Cerebellar nuclear complex (tissue), 1 donor: Measurements from ENCODE around the gene FBXL14.
"Not testable (repeated sequence)": the region's sequence is repeated elsewhere in the genome, so short reads cannot be mapped to it uniquely, and the experiment has no call there.

Experiments used
- DNase-seq, 2 experiments: peaks; one replicate each; lab custom pipeline; 2025; lab: John Stamatoyannopoulos, UW

FBXL14 gene

GRCh38 chr12:1572731-1573130, 21.6 kb downstream of the FBXL14 start:
- no peak for DNase-seq

GRCh38 chr12:1567852-1568251, 26.5 kb downstream of the FBXL14 start:
- DNase-seq: no peak

DNA sequence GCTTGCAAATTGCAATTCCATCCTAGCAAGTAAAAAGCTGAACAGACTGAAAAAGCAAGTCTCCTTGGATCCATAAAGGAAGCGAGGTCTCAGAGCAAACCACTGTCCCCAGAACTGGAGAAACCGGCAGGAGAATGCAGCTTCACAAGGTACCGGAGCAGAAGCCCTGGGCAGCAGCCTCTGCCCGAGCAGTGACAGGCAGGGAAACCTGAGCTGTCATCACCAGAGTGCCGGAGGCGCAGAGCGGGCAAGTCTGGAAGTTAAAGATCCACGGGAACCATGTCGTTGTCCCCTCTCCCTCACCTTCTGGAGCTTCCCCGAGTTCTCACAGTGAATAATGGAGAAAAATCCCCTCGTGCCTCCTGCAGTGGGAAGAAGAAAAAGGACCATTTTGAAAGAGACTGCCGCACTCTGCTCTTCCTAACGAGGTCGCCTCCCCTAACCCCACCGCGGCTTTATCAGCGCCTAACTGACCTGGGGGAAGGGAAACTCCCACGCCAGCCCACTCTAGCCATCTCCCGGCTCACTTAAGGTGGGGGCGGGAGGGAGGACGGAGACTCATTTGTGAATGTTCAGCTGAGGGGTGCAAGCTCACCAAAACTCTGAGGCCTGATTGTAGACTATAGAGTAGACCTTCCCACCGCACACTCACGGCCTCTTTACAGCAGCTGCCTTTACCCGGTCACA, 27.8 kb downstream of the FBXL14 start:
- no peak for DNase-seq

GRCh38 chr12:1565172-1565571, 29.2 kb downstream of the FBXL14 start:
- DNase-seq: no peak

GRCh38 chr12:1564067-1564466, 30.3 kb downstream of the FBXL14 start:
- DNase-seq: no peak

DNA sequence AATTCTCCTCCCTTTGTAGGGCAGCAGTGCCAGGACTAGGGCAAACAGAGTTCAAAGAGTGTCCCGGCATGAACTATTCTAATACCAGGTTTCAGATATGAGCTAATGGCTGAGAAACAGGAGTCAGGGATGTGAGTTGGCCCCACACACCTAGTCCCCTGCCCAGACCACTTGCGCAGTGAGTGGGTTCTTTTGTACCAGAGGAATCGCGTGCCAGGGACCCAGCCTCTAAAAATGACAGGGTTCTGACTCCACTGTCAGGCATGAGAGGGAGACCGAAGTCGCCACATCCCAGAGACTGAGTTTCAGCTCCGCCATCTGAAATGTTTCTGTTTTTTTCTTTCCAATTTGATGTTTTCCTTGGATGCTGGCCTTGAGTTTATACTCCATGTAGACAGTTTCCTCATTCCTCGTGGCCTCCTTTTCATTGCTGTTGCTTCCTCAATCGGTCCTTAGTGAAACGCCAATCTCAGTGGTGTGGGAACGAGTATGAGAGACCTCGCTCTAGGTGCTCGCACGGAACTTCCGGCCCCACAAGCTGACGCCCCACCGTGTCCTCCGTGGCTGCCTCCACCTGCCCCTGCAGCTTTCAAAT, 31.5 kb downstream of the FBXL14 start:
- no peak for DNase-seq

DNA sequence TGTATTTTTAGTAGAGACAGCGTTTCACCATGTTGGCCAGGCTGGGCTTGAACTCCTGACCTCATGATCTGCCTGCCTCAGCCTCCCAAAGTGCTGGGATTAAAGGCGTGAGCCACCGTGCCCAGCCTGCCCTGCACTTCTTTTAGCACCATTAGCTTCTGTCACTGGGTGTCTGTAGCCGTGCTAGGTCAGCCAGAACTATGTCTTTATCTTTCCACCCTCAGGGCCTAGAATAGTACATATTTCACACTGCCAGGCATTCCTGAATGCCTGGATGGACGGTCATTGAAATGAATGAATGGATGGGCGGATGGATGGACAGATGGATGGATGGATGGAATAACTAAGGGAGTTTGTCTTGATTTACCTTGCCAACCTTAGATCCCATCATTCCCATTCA, 33.7 kb downstream of the FBXL14 start:
- no peak for DNase-seq

DNA sequence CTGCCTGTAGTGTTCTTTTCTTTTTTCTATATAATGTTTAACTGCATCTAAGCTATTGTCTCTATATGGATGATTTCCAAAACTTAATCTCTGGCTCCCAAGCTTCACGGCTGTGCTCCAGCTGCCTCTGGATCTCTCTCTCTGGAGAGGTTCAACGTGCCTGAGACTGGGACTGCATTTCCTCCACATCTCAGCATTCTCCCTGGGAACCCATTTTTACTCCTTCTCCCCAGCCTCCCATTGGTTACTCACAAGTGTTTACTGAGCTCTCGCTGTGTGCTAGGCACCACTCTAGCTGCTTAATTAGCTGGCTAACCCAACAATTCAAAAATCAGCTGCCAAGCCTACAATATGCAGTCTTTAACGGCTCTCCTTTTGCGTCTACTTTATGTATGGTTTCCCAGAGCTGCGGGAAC, 34.7 kb downstream of the FBXL14 start:
- DNase-seq: no peak

- DNase-seq: not testable (repeated sequence)
Observed at GRCh38 chr12:1558108-1558507, 36.3 kb downstream of the FBXL14 start.

- no peak for DNase-seq
Observed at GRCh38 chr12:1553987-1554982, 40.1 kb downstream of the FBXL14 start.

DNA sequence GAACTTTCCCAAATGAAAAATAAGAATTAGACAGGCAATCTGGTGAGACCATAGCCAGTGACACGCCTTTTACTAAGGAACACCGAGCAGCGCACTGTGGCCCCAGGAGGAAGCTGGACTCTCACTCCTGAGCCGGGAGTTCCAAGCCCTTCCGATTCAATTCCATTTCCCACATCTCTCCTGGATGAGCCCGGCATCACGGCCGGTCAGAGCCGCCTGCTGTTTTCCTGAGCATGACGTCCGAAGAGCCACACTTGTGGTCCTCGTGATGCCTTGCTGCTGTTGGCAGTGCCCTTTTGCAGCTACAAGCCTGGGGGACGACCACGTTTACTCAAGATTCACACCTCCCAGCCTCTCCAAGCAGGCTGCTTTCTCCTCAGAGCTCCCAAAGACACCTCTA, 40.8 kb downstream of the FBXL14 start:
- DNase-seq: no peak

GRCh38 chr12:1552911-1553491, 41.4 kb downstream of the FBXL14 start:
- DNase-seq: no peak

- no peak for DNase-seq
Observed at GRCh38 chr12:1552171-1552570, 42.2 kb downstream of the FBXL14 start.

DNA sequence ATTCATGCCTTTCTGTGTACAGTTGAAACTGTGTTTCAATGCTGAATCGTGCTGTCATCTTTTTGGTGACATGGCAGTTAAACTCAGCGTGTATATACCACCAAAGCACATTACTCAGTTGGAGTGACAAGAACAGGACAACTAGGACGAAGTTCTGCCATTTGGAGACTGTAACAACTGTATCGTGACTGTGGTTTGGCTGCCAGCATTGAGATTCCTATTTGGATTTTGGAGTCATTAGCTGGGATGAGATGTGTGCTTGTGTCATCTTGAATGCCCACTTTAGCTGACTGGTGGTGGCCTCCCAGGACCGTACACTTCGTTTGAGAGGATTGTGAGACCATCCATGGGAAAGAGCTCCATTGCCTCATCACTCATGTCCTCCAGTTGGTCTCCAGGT, 42.9 kb downstream of the FBXL14 start:
- DNase-seq: no peak

DNA sequence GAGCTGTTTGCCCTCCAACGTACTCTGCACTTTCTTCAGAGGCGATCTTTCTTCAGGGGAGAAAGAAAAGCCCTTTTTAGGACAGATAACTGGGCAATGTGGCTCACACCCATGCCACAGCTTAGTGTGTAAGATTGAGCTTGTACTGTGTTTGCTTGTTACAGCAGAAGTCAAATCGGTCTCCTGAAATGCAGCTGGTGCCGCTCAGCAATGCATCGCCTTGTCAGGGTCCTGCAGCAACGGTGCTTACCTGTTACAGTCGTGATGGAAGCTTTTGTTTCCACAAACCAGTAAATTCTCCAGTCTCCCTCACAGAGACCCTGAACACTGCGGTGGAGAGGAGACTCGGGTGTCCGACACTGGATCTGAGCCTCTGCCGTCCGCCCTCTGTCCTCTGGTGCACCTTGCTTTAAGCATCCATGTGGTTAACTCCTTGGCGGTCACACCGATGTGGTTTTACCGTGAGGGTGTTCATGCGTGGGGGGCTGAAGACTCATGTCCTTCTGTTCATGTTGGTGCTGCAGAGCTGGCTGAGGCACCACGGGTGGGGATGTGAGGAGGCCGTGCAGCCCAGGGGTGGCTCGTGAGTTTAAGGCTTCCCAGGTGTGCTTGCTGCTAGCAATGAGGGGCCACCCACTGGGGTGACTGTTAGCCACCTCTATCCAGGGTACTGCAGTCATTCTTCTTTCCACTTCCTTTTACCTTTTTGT, 47.3 kb downstream of the FBXL14 start:
- DNase-seq: no peak

DNA sequence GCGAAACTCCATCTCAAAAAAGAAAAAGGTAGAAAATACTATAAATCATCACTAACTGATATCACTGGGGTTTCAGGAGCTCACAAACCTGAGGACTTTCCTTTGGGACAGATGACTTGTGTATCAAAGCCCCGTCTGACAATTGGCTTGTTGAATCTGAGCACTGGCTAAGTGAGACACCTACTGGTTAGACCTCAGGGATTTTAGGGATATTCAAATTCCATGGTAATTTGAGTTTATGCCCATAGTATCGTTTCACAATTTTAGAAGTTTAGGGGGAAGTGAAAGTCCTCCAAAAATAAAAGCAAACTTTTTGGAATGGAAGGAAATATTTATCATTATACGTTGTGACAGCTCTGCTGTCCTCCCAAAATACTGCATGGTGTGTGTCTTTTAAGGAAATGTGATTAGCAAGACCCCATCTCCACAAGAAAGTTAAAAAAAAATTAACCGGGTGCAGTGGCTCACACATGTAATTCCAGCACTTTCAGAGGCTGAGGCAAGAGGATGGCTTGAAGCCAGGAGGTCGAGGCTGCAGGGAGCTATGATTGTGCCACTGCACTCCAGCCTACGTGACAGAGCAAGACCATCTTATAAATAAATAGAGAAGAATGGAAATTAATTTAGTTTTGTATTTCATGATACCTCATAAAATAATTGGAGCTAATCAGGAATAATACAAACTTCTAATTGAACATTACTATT, 49.2 kb downstream of the FBXL14 start:
- no peak for DNase-seq

GRCh38 chr12:1542599-1542998, 51.8 kb downstream of the FBXL14 start:
- no peak for DNase-seq

- no peak for DNase-seq
Observed at GRCh38 chr12:1540690-1541089, 53.7 kb downstream of the FBXL14 start.

DNA sequence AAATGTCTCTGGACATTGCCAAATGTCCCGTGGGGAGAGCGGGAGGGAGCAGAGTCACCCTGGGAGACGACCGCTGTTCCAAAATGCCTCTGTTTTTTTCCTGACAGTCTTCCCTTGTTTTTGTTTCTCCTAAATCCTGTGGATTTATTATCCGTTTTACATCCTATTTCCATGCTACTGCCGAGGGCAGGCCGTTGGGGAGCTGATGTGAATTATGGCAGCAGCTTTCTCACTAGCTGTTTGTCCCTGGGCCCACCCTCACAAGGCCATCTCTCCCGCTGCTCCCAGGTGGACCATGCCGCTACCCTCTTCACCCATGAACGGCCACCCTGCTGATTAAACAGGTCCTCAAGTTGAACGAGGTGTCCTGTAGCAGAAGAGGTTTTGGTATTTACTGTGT, 55.2 kb downstream of the FBXL14 start:
- no peak for DNase-seq

DNA sequence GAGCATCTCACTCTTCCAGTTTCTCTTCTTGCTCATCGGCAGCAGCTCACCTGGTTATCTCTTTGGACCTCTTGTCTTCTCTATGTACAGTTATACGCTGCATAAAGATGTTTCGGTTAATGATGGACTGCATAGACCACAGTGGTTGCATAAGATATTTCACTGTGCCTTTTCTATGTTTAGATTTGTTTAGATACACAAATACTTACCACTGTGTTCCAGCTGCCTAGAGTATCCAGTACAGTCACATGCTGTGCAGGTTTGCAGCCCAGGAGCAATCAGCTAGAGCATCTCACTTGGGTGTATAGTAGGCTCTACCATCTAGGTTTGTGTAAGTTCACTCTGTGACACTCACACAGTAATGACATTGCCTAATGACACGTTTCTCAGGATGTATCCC, 57.6 kb downstream of the FBXL14 start:
- DNase-seq: no peak

- no peak for DNase-seq
Observed at GRCh38 chr12:1534748-1535147, 59.6 kb downstream of the FBXL14 start.
